ENCODE measurements around the gene TAS2R1.

DNA sequence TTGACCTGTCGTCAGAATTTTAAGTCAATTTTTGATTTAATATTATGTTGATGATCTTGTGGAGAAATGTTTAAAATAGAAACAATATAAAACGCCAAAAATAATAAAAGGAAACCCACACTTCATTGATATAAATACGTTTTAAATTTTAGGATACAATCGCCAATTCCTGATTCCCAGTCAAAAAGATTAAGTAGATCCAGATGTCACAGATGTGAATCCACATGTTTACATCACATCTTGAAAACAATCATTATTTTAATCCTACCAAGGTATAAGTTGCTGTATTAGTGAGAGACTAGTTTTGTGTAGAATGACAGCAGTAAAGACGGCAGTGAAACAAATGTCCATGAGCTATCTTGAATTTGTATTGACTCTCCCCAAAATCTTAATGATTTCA lies 4.9 kb downstream of the TAS2R1 start:
- TF ChIP-seq, protein P1, sequence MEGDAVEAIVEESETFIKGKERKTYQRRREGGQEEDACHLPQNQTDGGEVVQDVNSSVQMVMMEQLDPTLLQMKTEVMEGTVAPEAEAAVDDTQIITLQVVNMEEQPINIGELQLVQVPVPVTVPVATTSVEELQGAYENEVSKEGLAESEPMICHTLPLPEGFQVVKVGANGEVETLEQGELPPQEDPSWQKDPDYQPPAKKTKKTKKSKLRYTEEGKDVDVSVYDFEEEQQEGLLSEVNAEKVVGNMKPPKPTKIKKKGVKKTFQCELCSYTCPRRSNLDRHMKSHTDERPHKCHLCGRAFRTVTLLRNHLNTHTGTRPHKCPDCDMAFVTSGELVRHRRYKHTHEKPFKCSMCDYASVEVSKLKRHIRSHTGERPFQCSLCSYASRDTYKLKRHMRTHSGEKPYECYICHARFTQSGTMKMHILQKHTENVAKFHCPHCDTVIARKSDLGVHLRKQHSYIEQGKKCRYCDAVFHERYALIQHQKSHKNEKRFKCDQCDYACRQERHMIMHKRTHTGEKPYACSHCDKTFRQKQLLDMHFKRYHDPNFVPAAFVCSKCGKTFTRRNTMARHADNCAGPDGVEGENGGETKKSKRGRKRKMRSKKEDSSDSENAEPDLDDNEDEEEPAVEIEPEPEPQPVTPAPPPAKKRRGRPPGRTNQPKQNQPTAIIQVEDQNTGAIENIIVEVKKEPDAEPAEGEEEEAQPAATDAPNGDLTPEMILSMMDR (IDR thresholded peaks at IDR 0.05) = no peak
- no peak for TF ChIP-seq JUNB (IDR thresholded peaks at IDR 0.05)
- no peak for TF ChIP-seq POLR2A (IDR thresholded peaks at IDR 0.05; ENCODE audit: low read length)
- TF ChIP-seq EP300 (IDR thresholded peaks at IDR 0.05) = no peak
- no peak for TF ChIP-seq MAZ (IDR thresholded peaks at IDR 0.05; ENCODE audit: borderline replicate concordance, low read depth, low read length)
- no peak for TF ChIP-seq MAFK (IDR thresholded peaks at IDR 0.05; ENCODE audit: partially characterized antibody)
- TF ChIP-seq HDAC2 (IDR thresholded peaks at IDR 0.05) = no peak
- no peak for TF ChIP-seq BHLHE40 (IDR thresholded peaks at IDR 0.05; ENCODE audit: low read depth, low read length)
- TF ChIP-seq, protein P2, sequence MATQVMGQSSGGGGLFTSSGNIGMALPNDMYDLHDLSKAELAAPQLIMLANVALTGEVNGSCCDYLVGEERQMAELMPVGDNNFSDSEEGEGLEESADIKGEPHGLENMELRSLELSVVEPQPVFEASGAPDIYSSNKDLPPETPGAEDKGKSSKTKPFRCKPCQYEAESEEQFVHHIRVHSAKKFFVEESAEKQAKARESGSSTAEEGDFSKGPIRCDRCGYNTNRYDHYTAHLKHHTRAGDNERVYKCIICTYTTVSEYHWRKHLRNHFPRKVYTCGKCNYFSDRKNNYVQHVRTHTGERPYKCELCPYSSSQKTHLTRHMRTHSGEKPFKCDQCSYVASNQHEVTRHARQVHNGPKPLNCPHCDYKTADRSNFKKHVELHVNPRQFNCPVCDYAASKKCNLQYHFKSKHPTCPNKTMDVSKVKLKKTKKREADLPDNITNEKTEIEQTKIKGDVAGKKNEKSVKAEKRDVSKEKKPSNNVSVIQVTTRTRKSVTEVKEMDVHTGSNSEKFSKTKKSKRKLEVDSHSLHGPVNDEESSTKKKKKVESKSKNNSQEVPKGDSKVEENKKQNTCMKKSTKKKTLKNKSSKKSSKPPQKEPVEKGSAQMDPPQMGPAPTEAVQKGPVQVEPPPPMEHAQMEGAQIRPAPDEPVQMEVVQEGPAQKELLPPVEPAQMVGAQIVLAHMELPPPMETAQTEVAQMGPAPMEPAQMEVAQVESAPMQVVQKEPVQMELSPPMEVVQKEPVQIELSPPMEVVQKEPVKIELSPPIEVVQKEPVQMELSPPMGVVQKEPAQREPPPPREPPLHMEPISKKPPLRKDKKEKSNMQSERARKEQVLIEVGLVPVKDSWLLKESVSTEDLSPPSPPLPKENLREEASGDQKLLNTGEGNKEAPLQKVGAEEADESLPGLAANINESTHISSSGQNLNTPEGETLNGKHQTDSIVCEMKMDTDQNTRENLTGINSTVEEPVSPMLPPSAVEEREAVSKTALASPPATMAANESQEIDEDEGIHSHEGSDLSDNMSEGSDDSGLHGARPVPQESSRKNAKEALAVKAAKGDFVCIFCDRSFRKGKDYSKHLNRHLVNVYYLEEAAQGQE (IDR thresholded peaks at IDR 0.05) = no peak
- TF ChIP-seq HOXA7 (CRISPR knock-in tag; IDR thresholded peaks at IDR 0.05) = no peak
- no peak for TF ChIP-seq SMC3 (IDR thresholded peaks at IDR 0.05)
- TF ChIP-seq EHF (CRISPR knock-in tag; IDR thresholded peaks at IDR 0.05) = no peak
